GM18861 (cell line): Measurements from ENCODE around the gene ZC3HAV1.
"Not testable (repeated sequence)": the region's sequence is repeated elsewhere in the genome, so short reads cannot be mapped to it uniquely, and the experiment has no call there.

Experiments
- ATAC-seq: cut with Tn5 transposase; IDR thresholded peaks from one replicate; pipeline ENCODE4 v1.9.1; 2021; ENCODE audit not compliant: unreplicated experiment

The ZC3HAV1 gene

GRCh38 chr7:139088268-139088667 lies 21.3 kb downstream of the ZC3HAV1 start:
- no peak for ATAC-seq

- no peak for ATAC-seq
Observed at GRCh38 chr7:139087212-139087611, 22.3 kb downstream of the ZC3HAV1 start.

GRCh38 chr7:139086454-139086853 lies 23.1 kb downstream of the ZC3HAV1 start:
- no peak for ATAC-seq

GRCh38 chr7:139084709-139085108 lies 24.8 kb downstream of the ZC3HAV1 start:
- ATAC-seq: no peak

- no peak for ATAC-seq
Observed at GRCh38 chr7:139081584-139081983, 27.9 kb downstream of the ZC3HAV1 start.

GRCh38 chr7:139080905-139081304 lies 28.6 kb downstream of the ZC3HAV1 start:
- ATAC-seq: no peak

- ATAC-seq: no peak
Observed at GRCh38 chr7:139079861-139080260, 29.7 kb downstream of the ZC3HAV1 start.

GRCh38 chr7:139078911-139079310 lies 30.6 kb downstream of the ZC3HAV1 start:
- ATAC-seq: no peak

- ATAC-seq: no peak
Observed at GRCh38 chr7:139078399-139078798, 31.1 kb downstream of the ZC3HAV1 start.

GRCh38 chr7:139077706-139078105 lies 31.8 kb downstream of the ZC3HAV1 start:
- ATAC-seq: not testable (repeated sequence)

GRCh38 chr7:139075871-139076686 lies 33.4 kb downstream of the ZC3HAV1 start:
- ATAC-seq: no peak

GRCh38 chr7:139075031-139075652 lies 34.4 kb downstream of the ZC3HAV1 start:
- peak; percentile 87 for ATAC-seq

- no peak for ATAC-seq
Observed at GRCh38 chr7:139072796-139073195, 36.7 kb downstream of the ZC3HAV1 start.

GRCh38 chr7:139071680-139072079 lies 37.8 kb downstream of the ZC3HAV1 start:
- no peak for ATAC-seq

- ATAC-seq: no peak
Observed at GRCh38 chr7:139068544-139069399, 40.7 kb downstream of the ZC3HAV1 start.

- no peak for ATAC-seq
Observed at GRCh38 chr7:139066315-139066714, 43.2 kb downstream of the ZC3HAV1 start.

- ATAC-seq: no peak
Observed at GRCh38 chr7:139065323-139065722, 44.2 kb downstream of the ZC3HAV1 start.

GRCh38 chr7:139061416-139061815 lies 48.1 kb downstream of the ZC3HAV1 start:
- ATAC-seq: no peak

GRCh38 chr7:139060695-139061237 lies 48.8 kb downstream of the ZC3HAV1 start:
- ATAC-seq: no peak

- no peak for ATAC-seq
Observed at GRCh38 chr7:139059905-139060304, 49.6 kb downstream of the ZC3HAV1 start.

- ATAC-seq: no peak
Observed at GRCh38 chr7:139058943-139059342, 50.6 kb downstream of the ZC3HAV1 start.
